K562 (cell line): ENCODE measurements around the gene B3GALT4. TPM values are rescaled to one million over a fixed set of nuclear protein-coding genes. Genes with fewer than 3 reads are reported as not detected.
A peak's percentile ranks its signal among the peaks of the same experiment; 100 is the strongest.

Source experiments
- CXXC5 ChIP-seq: fragments of 250-450 bp; sonication (Bioruptor Pico); IDR thresholded peaks from 2 replicates; pipeline ENCODE4 v1.8.0; 2022; ENCODE audit warnings: inconsistent platforms, mild to moderate bottlenecking, moderate library complexity
- ESRRB ChIP-seq: fragments of 250-450 bp; sonication (Bioruptor Pico); IDR thresholded peaks from 2 replicates; pipeline ENCODE4 v1.5.0; 2020; ENCODE audit warnings: mild to moderate bottlenecking, moderate library complexity, borderline replicate concordance
- FOXK2 ChIP-seq, 2 experiments: fragments of 450-650 bp; IDR thresholded peaks in 1 of 2; conservative IDR thresholded peaks in 1 of 2; 2 replicates each; pipeline ENCODE4 v1.6.1; 2016; ENCODE audit warnings: low read depth in 2 of 2, mild to moderate bottlenecking in 1 of 2
- KLF13 ChIP-seq: fragments of 450-650 bp; IDR thresholded peaks from 2 replicates; pipeline ENCODE4 v1.6.1; 2016; ENCODE audit warnings: missing genetic modification characterization, low read depth, mild to moderate bottlenecking, missing compliant biosample characterization, moderate library complexity, borderline replicate concordance
- NCOR1 ChIP-seq: fragments of 450-650 bp; IDR thresholded peaks from 2 replicates; pipeline ENCODE4 v1.6.1; 2016; ENCODE audit warnings: mild to moderate bottlenecking, moderate library complexity
- YBX1 ChIP-seq: fragments of 450-650 bp; IDR thresholded peaks from 2 replicates; pipeline ENCODE4 v1.7.1; 2016; ENCODE audit warnings: mild to moderate bottlenecking
- polyA plus RNA-seq, 8 experiments: library from polyadenylated mRNA; depleted of rRNA in 4 of 8; stranded (reverse) in 5 of 8; unstranded in 3 of 8; fragments of >200 nt; fragmentation: Nextera tagmentation in 2 of 8; fragmentation: Illumina TruSeq in 1 of 8; extraction: Ambion mirVana in 2 of 8; extraction: Trizol in 1 of 8; gene quantifications; 2 replicates each; pipeline versions ENCODE4 v1.2.1 to v1.2.3, GENCODE V29; 2011 to 2014; ENCODE audit warnings: inconsistent platforms in 1 of 8, missing spikeins in 1 of 8
- total RNA-seq, 7 experiments: library from RNA; depleted of rRNA in 6 of 7; stranded (reverse); fragments of >200 nt in 6 of 7; fragmentation: Illumina TruSeq in 2 of 7; extraction: Trizol in 2 of 7; gene quantifications; 2 replicates each; pipeline versions ENCODE4 v1.2.1 to v1.2.3, GENCODE V29; 2011 to 2021; ENCODE audit warnings: low replicate concordance in 1 of 7
- TF ChIP-seq, protein P1 (sequence below), 2 experiments: fragments of 450-650 bp; IDR thresholded peaks; 2 replicates each; pipeline ENCODE4 v1.6.1; 2016; ENCODE audit warnings: mild to moderate bottlenecking in 2 of 2, borderline replicate concordance in 1 of 2, low read depth in 1 of 2, moderate library complexity in 1 of 2
- TF ChIP-seq, protein P2 (sequence below): fragments of 450-650 bp; formaldehyde crosslinking; IDR thresholded peaks from 2 replicates; pipeline ENCODE4 v1.4.0; 2022; ENCODE audit warnings: mild to moderate bottlenecking, moderate library complexity

The B3GALT4 gene
- total and polyA plus RNA-seq, 9 of the 15 experiments (the other 6 are each of a cell fraction or from before 2014, with no cell fraction given): 0.11 to 1.3 (median 0.53) TPM; not detected in 1

DNA sequence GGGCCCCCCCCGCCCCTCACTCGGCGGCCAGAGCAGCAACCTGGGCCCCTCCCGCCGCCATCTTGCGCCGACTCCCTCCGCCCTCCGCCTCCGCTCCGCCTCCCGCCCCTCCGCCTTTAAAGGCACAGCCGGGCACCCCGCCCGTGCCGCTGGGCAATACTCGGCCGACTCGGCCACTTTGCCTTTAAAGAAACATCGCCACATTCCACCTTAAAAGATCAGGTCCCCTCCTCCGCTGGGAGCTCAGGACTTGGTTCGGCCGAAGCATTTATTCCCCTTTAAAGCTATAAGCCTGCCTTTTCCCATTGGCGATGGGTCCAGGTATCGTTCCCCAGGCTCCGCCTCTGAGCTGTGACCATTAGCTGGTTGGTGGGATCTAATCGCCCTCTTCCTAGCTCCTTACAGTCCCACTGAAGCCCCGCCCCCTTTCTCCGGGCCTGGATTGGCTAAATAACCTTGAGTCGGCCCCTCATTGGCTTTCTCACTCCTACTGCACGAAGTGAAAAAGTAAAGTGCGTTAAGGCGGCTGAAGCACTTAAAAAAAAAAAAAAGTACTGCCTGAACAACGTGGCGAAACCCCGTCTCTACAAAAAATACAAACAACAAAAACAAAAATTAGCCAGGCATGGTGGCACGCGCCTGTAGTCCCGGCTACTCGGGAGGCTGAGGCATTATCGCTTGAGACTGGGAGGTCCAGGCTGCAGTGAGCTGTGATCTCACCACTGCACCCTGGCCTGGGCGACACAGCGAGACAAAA lies 40.9 kb downstream of the B3GALT4 start, which contains the start of gene ZBTB22 (continued):
- TF ChIP-seq, protein P1, sequence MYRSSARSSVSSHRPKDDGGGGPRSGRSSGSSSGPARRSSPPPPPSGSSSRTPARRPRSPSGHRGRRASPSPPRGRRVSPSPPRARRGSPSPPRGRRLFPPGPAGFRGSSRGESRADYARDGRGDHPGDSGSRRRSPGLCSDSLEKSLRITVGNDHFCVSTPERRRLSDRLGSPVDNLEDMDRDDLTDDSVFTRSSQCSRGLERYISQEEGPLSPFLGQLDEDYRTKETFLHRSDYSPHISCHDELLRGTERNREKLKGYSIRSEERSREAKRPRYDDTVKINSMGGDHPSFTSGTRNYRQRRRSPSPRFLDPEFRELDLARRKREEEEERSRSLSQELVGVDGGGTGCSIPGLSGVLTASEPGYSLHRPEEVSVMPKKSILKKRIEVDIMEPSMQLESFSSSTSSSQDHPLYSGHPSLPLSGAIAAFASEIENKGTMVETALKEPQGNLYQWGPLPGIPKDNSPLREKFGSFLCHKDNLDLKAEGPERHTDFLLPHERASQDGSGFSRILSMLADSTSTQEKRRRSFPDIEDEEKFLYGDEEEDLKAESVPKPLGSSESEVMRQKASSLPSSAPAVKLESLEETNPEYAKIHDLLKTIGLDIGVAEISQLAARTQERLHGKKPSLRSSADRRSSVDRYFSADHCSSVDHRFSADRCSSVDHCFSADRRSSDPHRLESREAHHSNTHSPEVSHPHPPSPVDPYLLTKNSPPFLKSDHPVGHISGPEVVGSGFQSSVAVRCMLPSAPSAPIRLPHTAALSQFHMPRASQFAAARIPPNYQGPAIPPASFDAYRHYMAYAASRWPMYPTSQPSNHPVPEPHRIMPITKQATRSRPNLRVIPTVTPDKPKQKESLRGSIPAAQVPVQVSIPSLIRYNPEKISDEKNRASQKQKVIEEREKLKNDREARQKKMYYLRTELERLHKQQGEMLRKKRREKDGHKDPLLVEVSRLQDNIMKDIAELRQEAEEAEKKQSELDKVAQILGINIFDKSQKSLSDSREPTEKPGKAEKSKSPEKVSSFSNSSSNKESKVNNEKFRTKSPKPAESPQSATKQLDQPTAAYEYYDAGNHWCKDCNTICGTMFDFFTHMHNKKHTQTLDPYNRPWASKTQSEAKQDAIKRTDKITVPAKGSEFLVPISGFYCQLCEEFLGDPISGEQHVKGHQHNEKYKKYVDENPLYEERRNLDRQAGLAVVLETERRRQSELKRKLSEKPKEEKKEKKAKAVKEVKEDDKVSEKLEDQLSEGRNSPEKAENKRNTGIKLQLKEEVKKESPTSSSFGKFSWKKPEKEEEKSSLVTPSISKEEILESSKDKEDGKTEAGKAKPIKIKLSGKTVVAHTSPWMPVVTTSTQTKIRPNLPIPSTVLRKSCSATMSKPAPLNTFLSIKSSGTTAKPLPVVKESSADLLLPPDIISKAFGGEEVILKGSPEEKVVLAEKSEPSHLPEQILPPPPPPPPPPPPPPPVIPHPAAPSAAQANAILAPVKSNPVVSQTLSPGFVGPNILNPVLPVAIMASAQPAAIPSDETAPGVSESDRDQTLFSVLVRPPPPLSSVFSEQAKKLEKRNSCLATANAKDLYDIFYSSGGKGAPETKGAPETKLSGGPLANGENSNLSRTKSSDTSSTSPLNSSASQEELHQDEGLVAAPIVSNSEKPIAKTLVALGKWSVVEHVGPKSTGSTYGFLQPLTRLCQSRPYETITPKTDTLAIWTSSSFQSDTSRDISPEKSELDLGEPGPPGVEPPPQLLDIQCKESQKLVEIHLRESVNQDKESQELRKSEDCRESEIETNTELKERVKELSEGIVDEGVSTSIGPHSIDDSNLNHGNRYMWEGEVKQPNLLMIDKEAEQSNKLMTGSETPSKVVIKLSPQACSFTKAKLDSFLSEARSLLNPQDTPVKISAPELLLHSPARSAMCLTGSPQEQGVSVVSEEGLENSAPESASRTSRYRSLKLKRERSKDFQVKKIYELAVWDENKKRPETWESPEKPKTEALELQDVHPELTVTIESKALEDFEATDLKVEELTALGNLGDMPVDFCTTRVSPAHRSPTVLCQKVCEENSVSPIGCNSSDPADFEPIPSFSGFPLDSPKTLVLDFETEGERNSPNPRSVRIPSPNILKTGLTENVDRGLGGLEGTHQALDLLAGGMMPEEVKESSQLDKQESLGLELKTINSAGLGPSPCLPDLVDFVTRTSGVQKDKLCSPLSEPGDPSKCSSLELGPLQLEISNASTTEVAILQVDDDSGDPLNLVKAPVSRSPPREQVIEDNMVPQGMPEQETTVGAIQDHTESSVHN (IDR thresholded peaks at IDR 0.05; ENCODE audit: borderline replicate concordance in 1 of 2, low read depth in 1 of 2): 0 out of 4 replicates have a peak, but pooled peaks of 1 of the 2 experiments have one; percentile 41
- TF ChIP-seq YBX1 (no peak), CXXC5 (CRISPR knock-in tag) (peak; percentile 54), ESRRB (no peak), KLF13 (tag) (peak; percentile 8; the same call in 1 of the 2 replicates), NCOR1 (no peak), FOXK2 (conservative IDR thresholded peaks at IDR 0.05 in 1 of 2, IDR thresholded peaks at IDR 0.05 in 1 of 2; ENCODE audit: low read depth in 2 of 2) (peak; percentile 37 to 55; a peak in 3 of 4 replicates)
- TF ChIP-seq, protein P2, sequence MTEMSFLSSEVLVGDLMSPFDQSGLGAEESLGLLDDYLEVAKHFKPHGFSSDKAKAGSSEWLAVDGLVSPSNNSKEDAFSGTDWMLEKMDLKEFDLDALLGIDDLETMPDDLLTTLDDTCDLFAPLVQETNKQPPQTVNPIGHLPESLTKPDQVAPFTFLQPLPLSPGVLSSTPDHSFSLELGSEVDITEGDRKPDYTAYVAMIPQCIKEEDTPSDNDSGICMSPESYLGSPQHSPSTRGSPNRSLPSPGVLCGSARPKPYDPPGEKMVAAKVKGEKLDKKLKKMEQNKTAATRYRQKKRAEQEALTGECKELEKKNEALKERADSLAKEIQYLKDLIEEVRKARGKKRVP (CRISPR knock-in tag): no peak
